ENCODE data around the gene KIRREL3. TPM values are rescaled to one million over a fixed set of nuclear protein-coding genes. Genes with fewer than 3 reads are reported as not detected.

Gene KIRREL3
- polyA plus RNA-seq, 2 of the 4 experiments (the other 2 are of a cell fraction): 3.0 to 11.0 TPM

GRCh38 chr11:126695293-126695692, 305.3 kb downstream of the KIRREL3 start:
- no peak for ATAC-seq
- POLR2A ChIA-PET: no interaction called here
- 84% methylated on average over 4 of the region's 4 CpGs for WGBS (ENCODE audit: missing lambda C conversion rate)
- no peak for TF ChIP-seq CEBPB (IDR thresholded peaks at IDR 0.05)
- TF ChIP-seq USF2 (IDR thresholded peaks at IDR 0.05): peak; percentile 49; the same call in 1 of the 2 replicates
- TF ChIP-seq, protein P1, sequence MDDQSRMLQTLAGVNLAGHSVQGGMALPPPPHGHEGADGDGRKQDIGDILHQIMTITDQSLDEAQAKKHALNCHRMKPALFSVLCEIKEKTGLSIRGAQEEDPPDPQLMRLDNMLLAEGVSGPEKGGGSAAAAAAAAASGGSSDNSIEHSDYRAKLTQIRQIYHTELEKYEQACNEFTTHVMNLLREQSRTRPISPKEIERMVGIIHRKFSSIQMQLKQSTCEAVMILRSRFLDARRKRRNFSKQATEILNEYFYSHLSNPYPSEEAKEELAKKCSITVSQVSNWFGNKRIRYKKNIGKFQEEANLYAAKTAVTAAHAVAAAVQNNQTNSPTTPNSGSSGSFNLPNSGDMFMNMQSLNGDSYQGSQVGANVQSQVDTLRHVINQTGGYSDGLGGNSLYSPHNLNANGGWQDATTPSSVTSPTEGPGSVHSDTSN (IDR thresholded peaks at IDR 0.05): no peak
- CTCF ChIA-PET: interaction anchor here (1.4 to 1.7 kb wide), 2 partner anchors 10 to 295 kb away, joined by 4 to 6 read pairs; no protein-coding TSS in a partner anchor
- Histone ChIP-seq H3K9me3 (no peaks in the 10 kb centered on the region), H3K27ac (no peak overlapping the region), H3K4me1 (no peaks in the 10 kb centered on the region), H3K4me3 (no peak overlapping the region), H3K4me2 (no peak overlapping the region)
- no peak for FAIRE-seq
- DNase-seq (ENCODE audit: low read depth in 1 of 2, low spot score in 1 of 2): peak in 1 of 2 experiments; percentile 10

- ATAC-seq: no peak
- no peak for DNase-seq (ENCODE audit: low read depth in 1 of 2, low spot score in 1 of 2)
- POLR2A ChIA-PET: no interaction called here
- CTCF ChIA-PET: interaction anchor here (1.4 kb wide), 1 partner anchor 11 kb away, joined by 4 read pairs; no protein-coding TSS in a partner anchor
- WGBS (ENCODE audit: missing lambda C conversion rate): 84% methylated on average over 11 of the region's 11 CpGs
- Histone ChIP-seq H3K4me1 (no peaks in the 10 kb centered on the region), H3K4me2 (no peak overlapping the region), H3K27ac (no peak overlapping the region), H3K9me3 (no peaks in the 10 kb centered on the region), H3K4me3 (no peak overlapping the region)
- FAIRE-seq: no peak
- TF ChIP-seq, protein P2, sequence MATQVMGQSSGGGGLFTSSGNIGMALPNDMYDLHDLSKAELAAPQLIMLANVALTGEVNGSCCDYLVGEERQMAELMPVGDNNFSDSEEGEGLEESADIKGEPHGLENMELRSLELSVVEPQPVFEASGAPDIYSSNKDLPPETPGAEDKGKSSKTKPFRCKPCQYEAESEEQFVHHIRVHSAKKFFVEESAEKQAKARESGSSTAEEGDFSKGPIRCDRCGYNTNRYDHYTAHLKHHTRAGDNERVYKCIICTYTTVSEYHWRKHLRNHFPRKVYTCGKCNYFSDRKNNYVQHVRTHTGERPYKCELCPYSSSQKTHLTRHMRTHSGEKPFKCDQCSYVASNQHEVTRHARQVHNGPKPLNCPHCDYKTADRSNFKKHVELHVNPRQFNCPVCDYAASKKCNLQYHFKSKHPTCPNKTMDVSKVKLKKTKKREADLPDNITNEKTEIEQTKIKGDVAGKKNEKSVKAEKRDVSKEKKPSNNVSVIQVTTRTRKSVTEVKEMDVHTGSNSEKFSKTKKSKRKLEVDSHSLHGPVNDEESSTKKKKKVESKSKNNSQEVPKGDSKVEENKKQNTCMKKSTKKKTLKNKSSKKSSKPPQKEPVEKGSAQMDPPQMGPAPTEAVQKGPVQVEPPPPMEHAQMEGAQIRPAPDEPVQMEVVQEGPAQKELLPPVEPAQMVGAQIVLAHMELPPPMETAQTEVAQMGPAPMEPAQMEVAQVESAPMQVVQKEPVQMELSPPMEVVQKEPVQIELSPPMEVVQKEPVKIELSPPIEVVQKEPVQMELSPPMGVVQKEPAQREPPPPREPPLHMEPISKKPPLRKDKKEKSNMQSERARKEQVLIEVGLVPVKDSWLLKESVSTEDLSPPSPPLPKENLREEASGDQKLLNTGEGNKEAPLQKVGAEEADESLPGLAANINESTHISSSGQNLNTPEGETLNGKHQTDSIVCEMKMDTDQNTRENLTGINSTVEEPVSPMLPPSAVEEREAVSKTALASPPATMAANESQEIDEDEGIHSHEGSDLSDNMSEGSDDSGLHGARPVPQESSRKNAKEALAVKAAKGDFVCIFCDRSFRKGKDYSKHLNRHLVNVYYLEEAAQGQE (IDR thresholded peaks at IDR 0.05): no peak
- TF ChIP-seq FOSB (CRISPR knock-in tag; IDR thresholded peaks at IDR 0.05) (no peak), EP300 (IDR thresholded peaks at IDR 0.05) (no peak), TP53 (CRISPR knock-in tag; IDR thresholded peaks at IDR 0.05) (no peak)
Observed at GRCh38 chr11:126694065-126694625, 306.4 kb downstream of the KIRREL3 start.

DNA sequence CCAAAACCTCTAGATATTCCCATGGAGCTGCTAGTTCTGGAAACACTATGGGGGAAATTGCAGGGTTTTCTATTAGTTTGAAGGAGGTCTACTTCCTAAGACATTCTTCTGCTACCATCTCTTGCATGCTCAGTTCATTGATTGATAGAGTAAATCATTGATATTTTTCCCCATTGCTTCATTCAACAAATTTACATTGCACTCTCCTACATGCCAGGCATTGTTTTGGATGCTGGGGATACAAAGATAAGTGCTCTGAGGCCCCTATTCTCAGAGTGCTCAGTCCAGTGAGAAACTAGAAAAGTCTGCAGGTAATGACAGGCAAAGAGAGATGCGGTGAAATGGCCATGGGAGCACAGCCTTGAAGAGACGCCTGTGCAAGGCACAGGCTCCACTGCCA, 313.1 kb downstream of the KIRREL3 start:
- TF ChIP-seq MAFK (IDR thresholded peaks at IDR 0.05; ENCODE audit: partially characterized antibody): no peak
- TF ChIP-seq NPAS2 (CRISPR knock-in tag; IDR thresholded peaks at IDR 0.05; ENCODE audit: borderline replicate concordance): no peak
- no peak for TF ChIP-seq FOXS1 (CRISPR knock-in tag; IDR thresholded peaks at IDR 0.05)
- TF ChIP-seq SREBF2 (IDR thresholded peaks at IDR 0.05): no peak
- no peak for TF ChIP-seq CHD2 (IDR thresholded peaks at IDR 0.05; ENCODE audit: low read length, partially characterized antibody)
- TF ChIP-seq PHF8 (IDR thresholded peaks at IDR 0.05; ENCODE audit: borderline replicate concordance, low read depth): no peak
- TF ChIP-seq FOSB (CRISPR knock-in tag; IDR thresholded peaks at IDR 0.05): no peak
- TF ChIP-seq HOXB13 (CRISPR knock-in tag; IDR thresholded peaks at IDR 0.05; ENCODE audit: low read depth): no peak
- no peak for TF ChIP-seq FOSL2 (IDR thresholded peaks at IDR 0.05)
- no peak for TF ChIP-seq FOSL2 (CRISPR knock-in tag; IDR thresholded peaks at IDR 0.05)
- TF ChIP-seq, protein P3, sequence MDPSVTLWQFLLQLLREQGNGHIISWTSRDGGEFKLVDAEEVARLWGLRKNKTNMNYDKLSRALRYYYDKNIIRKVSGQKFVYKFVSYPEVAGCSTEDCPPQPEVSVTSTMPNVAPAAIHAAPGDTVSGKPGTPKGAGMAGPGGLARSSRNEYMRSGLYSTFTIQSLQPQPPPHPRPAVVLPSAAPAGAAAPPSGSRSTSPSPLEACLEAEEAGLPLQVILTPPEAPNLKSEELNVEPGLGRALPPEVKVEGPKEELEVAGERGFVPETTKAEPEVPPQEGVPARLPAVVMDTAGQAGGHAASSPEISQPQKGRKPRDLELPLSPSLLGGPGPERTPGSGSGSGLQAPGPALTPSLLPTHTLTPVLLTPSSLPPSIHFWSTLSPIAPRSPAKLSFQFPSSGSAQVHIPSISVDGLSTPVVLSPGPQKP (IDR thresholded peaks at IDR 0.05; ENCODE audit: low read depth, low read length): no peak
- no peak for TF ChIP-seq HOXB5 (CRISPR knock-in tag; IDR thresholded peaks at IDR 0.05)
- no peak for TF ChIP-seq RNF2 (IDR thresholded peaks at IDR 0.05; ENCODE audit: borderline replicate concordance, low read depth)
- no peak for TF ChIP-seq ZNF302 (CRISPR knock-in tag; IDR thresholded peaks at IDR 0.05)
- no peak for TF ChIP-seq KDM5A (IDR thresholded peaks at IDR 0.05)
- POLR2A ChIA-PET: no interaction called here
- H3K4me2 ChIP-seq: no peak overlapping the region
- DNase-seq (ENCODE audit: low read depth in 1 of 2, low spot score in 1 of 2) (no peak), ATAC-seq (no peak), FAIRE-seq (no peak)
- no peak overlapping the region for H3K27ac ChIP-seq
- CTCF ChIA-PET: interaction anchor here (0.7 to 2.3 kb wide), 2 partner anchors 14 to 80 kb away, joined by 3 to 6 read pairs; no protein-coding TSS in a partner anchor
- no peak overlapping the region for H3K4me3 ChIP-seq
- no peaks in the 10 kb centered on the region for H3K4me1 ChIP-seq
- no peaks in the 10 kb centered on the region for H3K9me3 ChIP-seq
- 86% methylated on average over 2 of the region's 2 CpGs for WGBS (ENCODE audit: missing lambda C conversion rate)

Measured in A549 (cell line).